H1 (cell line): ENCODE data around the gene NCSTN. TPM values are rescaled to one million over a fixed set of nuclear protein-coding genes. Genes with fewer than 3 reads are reported as not detected.
A peak's percentile ranks its signal among the peaks of the same experiment; 100 is the strongest.

ENCODE experiments used
- CTCF ChIA-PET: fragments of 300-600 bp; sonication (Branson Sonifier 250); formaldehyde crosslinking; loops from one replicate; lab custom pipeline; 2021; ENCODE audit not compliant: partially characterized antibody; lab: Charles Lee
- POLR2A ChIA-PET: fragments of 300-600 bp; sonication (Branson Sonifier 250); formaldehyde crosslinking; loops from one replicate; lab custom pipeline; 2021; ENCODE audit warnings: inconsistent platforms; ENCODE audit not compliant: partially characterized antibody; lab: Charles Lee
- DNase-seq, 2 experiments: peaks; one replicate each; pipeline versions ENCODE4 v3.0.0 to v3.0.0-alpha.2; 2010 to 2022; ENCODE audit warnings: low spot score in 2 of 2, low read depth in 1 of 2, mixed read lengths in 1 of 2
- FAIRE-seq: peaks from 2 replicates; lab custom pipeline; 2011; peaks lifted over from hg19 to GRCh38; lab: Jason Lieb, UNC
- H2AFZ ChIP-seq: 2 replicates; pipeline ENCODE4 v1.8.1; 2012; ENCODE audit warnings: low read length, inconsistent platforms
- H2AK5ac ChIP-seq: 2 replicates; pipeline ENCODE4 v1.6.1; 2013; ENCODE audit warnings: low read depth, low read length
- H2BK120ac ChIP-seq: replicated peaks from 2 replicates; pipeline ENCODE3; 2013; ENCODE audit warnings: low read depth, low read length, inconsistent platforms
- H2BK12ac ChIP-seq: 2 replicates; pipeline ENCODE4 v1.6.1; 2013; ENCODE audit warnings: low read depth, low read length
- H2BK15ac ChIP-seq: 2 replicates; pipeline ENCODE4 v1.6.1; 2013; ENCODE audit warnings: low read length
- H2BK20ac ChIP-seq: 2 replicates; pipeline ENCODE4 v1.6.1; 2013; ENCODE audit warnings: low read length
- H2BK5ac ChIP-seq: 2 replicates; pipeline ENCODE4 v1.6.1; 2013; ENCODE audit warnings: low read depth, low read length
- H3K14ac ChIP-seq: 2 replicates; pipeline ENCODE4 v1.6.1; 2013; ENCODE audit warnings: inconsistent platforms; ENCODE audit not compliant: insufficient read length
- H3K18ac ChIP-seq: 2 replicates; pipeline ENCODE4 v1.6.1; 2013; ENCODE audit warnings: low read length; ENCODE audit errors: extremely low read depth
- H3K23ac ChIP-seq: 2 replicates; pipeline ENCODE4 v1.6.1; 2013; ENCODE audit warnings: inconsistent platforms; ENCODE audit not compliant: insufficient read length
- H3K23me2 ChIP-seq: 2 replicates; pipeline ENCODE4 v1.6.1; 2013; ENCODE audit warnings: low read depth, low read length
- H3K27ac ChIP-seq: 2 replicates; pipeline ENCODE4 v1.6.1; 2011; ENCODE audit warnings: low read depth, low read length, inconsistent platforms
- H3K27me3 ChIP-seq, 4 experiments: replicated peaks in 1 of 4; 1 replicate in 1 of 4; 2 replicates in 3 of 4; pipeline versions ENCODE4 v1.6.1 to v1.8.1; 2011 to 2013; ENCODE audit warnings: low read length in 3 of 4, mild to moderate bottlenecking in 3 of 4, inconsistent platforms in 2 of 4, mixed read lengths in 2 of 4, moderate library complexity in 1 of 4; ENCODE audit not compliant: control insufficient read depth in 3 of 4, insufficient read depth in 3 of 4; ENCODE audit errors: extremely low read depth in 1 of 4
- H3K36me3 ChIP-seq, 4 experiments: 2 replicates each; pipeline versions ENCODE4 v1.6.1 to v1.8.1; 2011 to 2013; ENCODE audit warnings: mild to moderate bottlenecking in 4 of 4, low read length in 3 of 4, moderate library complexity in 2 of 4, control low read depth in 1 of 4, inconsistent platforms in 1 of 4; ENCODE audit not compliant: insufficient read depth in 4 of 4, control insufficient read depth in 2 of 4
- H3K4ac ChIP-seq: replicated peaks from 2 replicates; pipeline ENCODE3; 2013; ENCODE audit warnings: low read length, low read depth, mixed read lengths, inconsistent platforms; ENCODE audit not compliant: insufficient read length
- H3K4me1 ChIP-seq, 4 experiments: replicated peaks in 1 of 4; 1 replicate in 1 of 4; 2 replicates in 3 of 4; pipeline versions ENCODE4 v1.6.1 to v1.8.1; 2011 to 2013; ENCODE audit warnings: low read length in 3 of 4, inconsistent platforms in 2 of 4, mixed read lengths in 1 of 4; ENCODE audit not compliant: insufficient read depth in 4 of 4, control insufficient read depth in 3 of 4
- H3K4me2 ChIP-seq, 2 experiments: 2 replicates each; pipeline versions ENCODE4 v1.6.1 to v1.8.1; 2011 to 2013; ENCODE audit warnings: low read depth in 2 of 2, low read length in 2 of 2, control low read depth in 1 of 2, inconsistent platforms in 1 of 2, mild to moderate bottlenecking in 1 of 2; ENCODE audit not compliant: insufficient read depth in 1 of 2
- H3K4me3 ChIP-seq, 4 experiments: fragments of 200-600, 300-600 bp in 1 of 4; sonication (generic), shearing (Covaris generic), sonication (Bioruptor Twin) in 1 of 4; 2 replicates each; pipeline versions ENCODE4 v1.5.1 to v1.8.1; 2011 to 2016; ENCODE audit warnings: low read length in 4 of 4, low read depth in 3 of 4, control low read depth in 2 of 4, inconsistent platforms in 2 of 4, mild to moderate bottlenecking in 2 of 4, mixed read lengths in 1 of 4, moderate library complexity in 1 of 4; ENCODE audit not compliant: insufficient read depth in 2 of 4; ENCODE audit errors: extremely low read depth in 1 of 4
- H3K56ac ChIP-seq: replicated peaks from 2 replicates; pipeline ENCODE3; 2013; ENCODE audit warnings: low read depth, mild to moderate bottlenecking, mixed read lengths, low read length, inconsistent platforms; ENCODE audit not compliant: insufficient read length
- H3K79me1 ChIP-seq: 2 replicates; pipeline ENCODE4 v1.6.1; 2013; ENCODE audit warnings: low read depth, low read length, control low read depth
- H3K79me2 ChIP-seq, 2 experiments: 2 replicates each; pipeline versions ENCODE4 v1.6.1 to v1.8.1; 2012 to 2013; ENCODE audit warnings: low read length in 2 of 2, mild to moderate bottlenecking in 2 of 2, inconsistent platforms in 1 of 2; ENCODE audit not compliant: insufficient read depth in 2 of 2, control insufficient read depth in 1 of 2
- H3K9ac ChIP-seq, 4 experiments: replicated peaks in 1 of 4; 1 replicate in 1 of 4; 2 replicates in 3 of 4; pipeline versions ENCODE4 v1.6.1 to v1.8.1; 2011 to 2013; ENCODE audit warnings: low read depth in 3 of 4, low read length in 3 of 4, control low read depth in 2 of 4, mild to moderate bottlenecking in 2 of 4, moderate library complexity in 2 of 4, inconsistent platforms in 1 of 4; ENCODE audit errors: extremely low read depth in 1 of 4
- H3K9me3 ChIP-seq, 2 experiments: 2 replicates each; pipeline versions ENCODE4 v1.6.1 to v1.8.1; 2012 to 2013; ENCODE audit warnings: mild to moderate bottlenecking in 2 of 2, moderate library complexity in 2 of 2, control low read depth in 1 of 2, inconsistent platforms in 1 of 2, low read depth in 1 of 2, low read length in 1 of 2, mixed read lengths in 1 of 2; ENCODE audit not compliant: insufficient read depth in 2 of 2
- H4K20me1 ChIP-seq, 2 experiments: replicated peaks in 1 of 2; 2 replicates each; pipeline versions ENCODE3 to v1.8.1; 2011 to 2013; ENCODE audit warnings: inconsistent platforms in 2 of 2, low read length in 2 of 2, mild to moderate bottlenecking in 1 of 2; ENCODE audit not compliant: insufficient read depth in 2 of 2, control insufficient read depth in 1 of 2
- H4K5ac ChIP-seq: 2 replicates; pipeline ENCODE4 v1.6.1; 2013; ENCODE audit warnings: low read length, low read depth, mixed read lengths, inconsistent platforms; ENCODE audit not compliant: insufficient read length
- H4K8ac ChIP-seq: 2 replicates; pipeline ENCODE4 v1.8.0; 2013; ENCODE audit warnings: mild to moderate bottlenecking, moderate library complexity, low read length, inconsistent platforms; ENCODE audit not compliant: insufficient read depth; ENCODE audit errors: extremely low read depth
- H4K91ac ChIP-seq: replicated peaks from 2 replicates; pipeline ENCODE3; 2013; ENCODE audit warnings: low read length, mixed read lengths, inconsistent platforms; ENCODE audit not compliant: insufficient read length
- ASH2L ChIP-seq: fragments of 200-600, 300-600 bp; sonication (generic); IDR thresholded peaks from one replicate; pipeline ENCODE4 v1.7.1; 2017; ENCODE audit warnings: low read length
- BCL11A ChIP-seq, 2 experiments: IDR thresholded peaks; one replicate each; pipeline ENCODE4 v1.6.1; 2011; ENCODE audit warnings: low read depth in 2 of 2, low read length in 2 of 2, mild to moderate bottlenecking in 2 of 2
- CEBPB ChIP-seq: IDR thresholded peaks from 2 replicates; pipeline ENCODE4 v1.6.1; 2012; ENCODE audit warnings: low read depth, low read length
- CTBP2 ChIP-seq: IDR thresholded peaks from 2 replicates; pipeline ENCODE4 v1.7.0; 2011; ENCODE audit warnings: borderline replicate concordance, mild to moderate bottlenecking, moderate library complexity, mixed read lengths, low read length; ENCODE audit not compliant: insufficient read depth, insufficient read length
- GABPA ChIP-seq: IDR thresholded peaks from 2 replicates; pipeline ENCODE4 v1.6.1; 2011; ENCODE audit warnings: mild to moderate bottlenecking, low read length, moderate library complexity, borderline replicate concordance; ENCODE audit not compliant: insufficient read depth
- GTF2F1 ChIP-seq: IDR thresholded peaks from 2 replicates; pipeline ENCODE4 v1.6.1; 2012; ENCODE audit warnings: low read depth, low read length, improper control_type of control experiment, borderline replicate concordance
- JUND ChIP-seq: IDR thresholded peaks from 2 replicates; pipeline ENCODE4 v1.6.1; 2011; ENCODE audit warnings: mild to moderate bottlenecking, improper control_type of control experiment, low read length
- KDM4A ChIP-seq: IDR thresholded peaks from one replicate; pipeline ENCODE4 v1.7.1; 2012; ENCODE audit warnings: low read depth, mild to moderate bottlenecking, moderate library complexity, low read length, inconsistent platforms; ENCODE audit not compliant: severe bottlenecking
- MAFK ChIP-seq: IDR thresholded peaks from 2 replicates; pipeline ENCODE4 v1.6.1; 2012; ENCODE audit warnings: low read depth, mild to moderate bottlenecking, improper control_type of control experiment, low read length
- SIX5 ChIP-seq: IDR thresholded peaks from 2 replicates; pipeline ENCODE4 v1.6.1; 2011; ENCODE audit warnings: mild to moderate bottlenecking, low read depth, low read length
- SRF ChIP-seq: IDR thresholded peaks from 2 replicates; pipeline ENCODE4 v1.6.1; 2011; ENCODE audit warnings: mild to moderate bottlenecking, low read depth, low read length, moderate library complexity
- WGBS, 2 experiments: shearing (Covaris generic) in 1 of 2; methylation state at CpG; one replicate each; pipeline versions ENCODE4 v1.1.6 to v1.1.7; 2013 to 2015; ENCODE audit warnings: low lambda C conversion rate in 2 of 2, mixed read lengths in 2 of 2, inconsistent platforms in 1 of 2, low coverage in 1 of 2, missing lambda C conversion rate in 1 of 2; ENCODE audit not compliant: insufficient replicate concordance in 2 of 2, insufficient coverage in 1 of 2, insufficient read length in 1 of 2; ENCODE audit errors: extremely low coverage in 1 of 2, missing lambda C conversion rate in 1 of 2; 5-methylcytosine and 5-hydroxymethylcytosine counted together
- polyA plus RNA-seq, 7 experiments: library from polyadenylated mRNA; depleted of rRNA in 3 of 7; stranded (reverse) in 5 of 7; unstranded in 2 of 7; fragments of >200 nt in 5 of 7; fragments of 200-250 nt in 2 of 7; gene quantifications; 1 replicate in 5 of 7; 2 replicates in 1 of 7; 4 replicates in 1 of 7; pipeline versions ENCODE4 v1.2.1 to v1.2.3, GENCODE V29; 2011 to 2013; ENCODE audit warnings: missing spikeins in 2 of 7, mixed read lengths in 2 of 7
- total RNA-seq: library from RNA; stranded (reverse); fragmentation: NEBNext Ultra II Directional; extraction: Animal tissue kit (Norgen Biotek cat#: 25700); gene quantifications from 2 replicates; pipeline ENCODE4 v1.2.1, GENCODE V29; 2021

NCSTN gene
- total and polyA plus RNA-seq, 2 of the 8 experiments (the other 6 are each of a cell fraction or from before 2014, with no cell fraction given) = 64.7 to 125 TPM

- Histone ChIP-seq H3K4me1 (peaks cover 0 to 8% (median 1%) of the 10 kb centered on the region in 4 experiments; a peak in 4 of 7 replicates), H2BK120ac (no peak within 1 kb of the TSS), H3K27me3 (no peaks in the 10 kb centered on the region), H2BK15ac (peak within 1 kb of the TSS; percentile 98; the same call in 1 of the 2 replicates), H3K4me2 (peak within 1 kb of the TSS in 1 of 2 experiments; percentile 7; a peak in 1 of 4 replicates), H3K36me3 (no peaks in the 10 kb centered on the region), H2AK5ac (peak within 1 kb of the TSS; percentile 88; the same call in 1 of the 2 replicates), H3K79me1 (no peaks in the 10 kb centered on the region), H2BK20ac (peak within 1 kb of the TSS; percentile 86; the same call in 1 of the 2 replicates), H3K9ac (0 out of 7 replicates have a peak within 1 kb of the TSS, but pooled peaks of 1 of the 4 experiments have one; percentile 2), H3K23me2 (0 out of 2 replicates have a peak, but pooled peaks cover 1% of the 10 kb centered on the region), H3K4me3 (no peak within 1 kb of the TSS), H4K91ac (peak within 1 kb of the TSS; percentile 52), H3K14ac (no peak within 1 kb of the TSS), H3K56ac (no peak within 1 kb of the TSS), H2BK5ac (0 out of 2 replicates have a peak within 1 kb of the TSS, but pooled peaks have one; percentile 2), H2AFZ (no peak within 1 kb of the TSS), H3K4ac (no peak within 1 kb of the TSS), H3K23ac (no peak within 1 kb of the TSS), H3K27ac (no peak within 1 kb of the TSS; the same call in 1 of the 2 replicates), H3K18ac (peak within 1 kb of the TSS; percentile 32), H3K9me3 (no peaks in the 10 kb centered on the region), H4K20me1 (no peaks in the 10 kb centered on the region), H3K79me2 (no peaks in the 10 kb centered on the region), H4K8ac (no peak within 1 kb of the TSS; the same call in 1 of the 2 replicates), H4K5ac (no peak within 1 kb of the TSS), H2BK12ac (peak within 1 kb of the TSS; percentile 75; the same call in 1 of the 2 replicates)
- CTCF ChIA-PET = interaction anchor here (1.2 to 26.0 kb wide), 7 partner anchors 10 to 76 kb away, joined by 3 to 683 read pairs (median 5); no protein-coding TSS in a partner anchor
- DNase-seq (no peak), FAIRE-seq (no peak)
- WGBS, 2 experiments = 81% methylated on average over 11 of the region's 15 CpGs; no CpG with 5 or more reads in 1 of the 2 experiments
- POLR2A ChIA-PET = interaction anchor here (1.4 to 17.2 kb wide), 3 partner anchors 9 to 15 kb away, joined by 3 to 244 read pairs (median 95); no protein-coding TSS in a partner anchor
- no peak for TF ChIP-seq JUND
- TF ChIP-seq BCL11A (IDR thresholded peaks at IDR 0.05; ENCODE audit: low read depth in 2 of 2, low read length in 2 of 2) = no peak
- no peak for TF ChIP-seq KDM4A
- TF ChIP-seq SRF = no peak
- no peak for TF ChIP-seq SIX5
- no peak for TF ChIP-seq CEBPB
- no peak for TF ChIP-seq GABPA
- TF ChIP-seq CTBP2 = no peak
- TF ChIP-seq ASH2L = no peak
- TF ChIP-seq MAFK = no peak
- no peak for TF ChIP-seq GTF2F1
Observed at GRCh38 chr1:160366731-160367515, 23.7 kb downstream of the NCSTN start, which contains the start of gene NHLH1. TSS of gene NHLH1 (plus strand) at chr1:160367071. CDS start at chr1:160370732, 3,661 bp downstream.
